Measurements from ENCODE around the gene SYK.

GRCh38 chr9:90881648-90882047 lies 80.0 kb downstream of the SYK start:
- no peak for TF ChIP-seq POLR2A (IDR thresholded peaks at IDR 0.05)
- TF ChIP-seq, protein P1, sequence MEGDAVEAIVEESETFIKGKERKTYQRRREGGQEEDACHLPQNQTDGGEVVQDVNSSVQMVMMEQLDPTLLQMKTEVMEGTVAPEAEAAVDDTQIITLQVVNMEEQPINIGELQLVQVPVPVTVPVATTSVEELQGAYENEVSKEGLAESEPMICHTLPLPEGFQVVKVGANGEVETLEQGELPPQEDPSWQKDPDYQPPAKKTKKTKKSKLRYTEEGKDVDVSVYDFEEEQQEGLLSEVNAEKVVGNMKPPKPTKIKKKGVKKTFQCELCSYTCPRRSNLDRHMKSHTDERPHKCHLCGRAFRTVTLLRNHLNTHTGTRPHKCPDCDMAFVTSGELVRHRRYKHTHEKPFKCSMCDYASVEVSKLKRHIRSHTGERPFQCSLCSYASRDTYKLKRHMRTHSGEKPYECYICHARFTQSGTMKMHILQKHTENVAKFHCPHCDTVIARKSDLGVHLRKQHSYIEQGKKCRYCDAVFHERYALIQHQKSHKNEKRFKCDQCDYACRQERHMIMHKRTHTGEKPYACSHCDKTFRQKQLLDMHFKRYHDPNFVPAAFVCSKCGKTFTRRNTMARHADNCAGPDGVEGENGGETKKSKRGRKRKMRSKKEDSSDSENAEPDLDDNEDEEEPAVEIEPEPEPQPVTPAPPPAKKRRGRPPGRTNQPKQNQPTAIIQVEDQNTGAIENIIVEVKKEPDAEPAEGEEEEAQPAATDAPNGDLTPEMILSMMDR (IDR thresholded peaks at IDR 0.05), result no peak

All from thyroid gland (tissue), 4 donors.